ENCODE measurements around the gene RRP8.

Gene RRP8

GRCh38 chr11:6599881-6600390 is 3.5 kb downstream of the RRP8 start:
- DNase-seq (ENCODE audit: low read depth, low spot score) = no peak

- DNase-seq (ENCODE audit: low read depth, low spot score) = no peak
These were observed 4.0 kb downstream of the RRP8 start for GRCh38 chr11:6599449-6599848.

- no peak for DNase-seq (ENCODE audit: low read depth, low spot score)
These were observed 4.9 kb downstream of the RRP8 start for GRCh38 chr11:6598555-6598954.

GRCh38 chr11:6596239-6596877 is 7.1 kb downstream of the RRP8 start:
- no peak for DNase-seq (ENCODE audit: low read depth, low spot score)

- no peak for DNase-seq (ENCODE audit: low read depth, low spot score)
These were observed 9.2 kb downstream of the RRP8 start for GRCh38 chr11:6594142-6594768.

GRCh38 chr11:6588018-6588417 is 15.4 kb downstream of the RRP8 start:
- DNase-seq (ENCODE audit: low read depth, low spot score) = no peak

GRCh38 chr11:6587360-6587953 is 16.0 kb downstream of the RRP8 start:
- no peak for DNase-seq (ENCODE audit: low read depth, low spot score)

- DNase-seq (ENCODE audit: low read depth, low spot score) = no peak
These were observed 16.7 kb downstream of the RRP8 start for GRCh38 chr11:6586434-6587359.

- DNase-seq (ENCODE audit: low read depth, low spot score) = no peak
These were observed 18.9 kb downstream of the RRP8 start for GRCh38 chr11:6584528-6584927.

GRCh38 chr11:6583584-6583983 is 19.8 kb downstream of the RRP8 start:
- no peak for DNase-seq (ENCODE audit: low read depth, low spot score)

- no peak for DNase-seq (ENCODE audit: low read depth, low spot score)
These were observed 23.7 kb downstream of the RRP8 start for GRCh38 chr11:6579681-6580080.

- DNase-seq (ENCODE audit: low read depth, low spot score) = no peak
These were observed 25.3 kb downstream of the RRP8 start for GRCh38 chr11:6578134-6578533.

- DNase-seq (ENCODE audit: low read depth, low spot score) = no peak
These were observed 26.7 kb downstream of the RRP8 start for GRCh38 chr11:6576471-6577373.

GRCh38 chr11:6574816-6575715 is 28.4 kb downstream of the RRP8 start:
- no peak for DNase-seq (ENCODE audit: low read depth, low spot score)

- no peak for DNase-seq (ENCODE audit: low read depth, low spot score)
These were observed 31.2 kb downstream of the RRP8 start for GRCh38 chr11:6572215-6572614.

GRCh38 chr11:6571434-6572008 is 31.9 kb downstream of the RRP8 start:
- no peak for DNase-seq (ENCODE audit: low read depth, low spot score)

GRCh38 chr11:6570691-6571427 is 32.6 kb downstream of the RRP8 start:
- DNase-seq (ENCODE audit: low read depth, low spot score) = no peak

GRCh38 chr11:6569706-6570105 is 33.7 kb downstream of the RRP8 start:
- DNase-seq (ENCODE audit: low read depth, low spot score) = no peak

Measured in activated CD4-positive, CD25-positive, alpha-beta regulatory T cell treated with anti-CD3 and anti-CD28 coated beads, Interleukin-2, amount 50 U/mL, for 16 hours (primary cell).